Measurements from ENCODE around the gene PRKCD.
A peak's percentile ranks its signal among the peaks of the same experiment; 100 is the strongest.

The PRKCD gene

GRCh38 chr3:53171064-53171418 lies 10.0 kb downstream of the PRKCD start:
- TF ChIP-seq MYC (IDR thresholded peaks at IDR 0.05; ENCODE audit: low read depth, low read length) (no peak), POLR2A (IDR thresholded peaks at IDR 0.05; ENCODE audit: extremely low read depth, insufficient read length) (no peak), MAX (IDR thresholded peaks at IDR 0.05; ENCODE audit: low read depth, low read length) (no peak)
- peak overlapping the region; percentile 50 for H3K4me3 ChIP-seq (ENCODE audit: low read depth, low read length)

DNA sequence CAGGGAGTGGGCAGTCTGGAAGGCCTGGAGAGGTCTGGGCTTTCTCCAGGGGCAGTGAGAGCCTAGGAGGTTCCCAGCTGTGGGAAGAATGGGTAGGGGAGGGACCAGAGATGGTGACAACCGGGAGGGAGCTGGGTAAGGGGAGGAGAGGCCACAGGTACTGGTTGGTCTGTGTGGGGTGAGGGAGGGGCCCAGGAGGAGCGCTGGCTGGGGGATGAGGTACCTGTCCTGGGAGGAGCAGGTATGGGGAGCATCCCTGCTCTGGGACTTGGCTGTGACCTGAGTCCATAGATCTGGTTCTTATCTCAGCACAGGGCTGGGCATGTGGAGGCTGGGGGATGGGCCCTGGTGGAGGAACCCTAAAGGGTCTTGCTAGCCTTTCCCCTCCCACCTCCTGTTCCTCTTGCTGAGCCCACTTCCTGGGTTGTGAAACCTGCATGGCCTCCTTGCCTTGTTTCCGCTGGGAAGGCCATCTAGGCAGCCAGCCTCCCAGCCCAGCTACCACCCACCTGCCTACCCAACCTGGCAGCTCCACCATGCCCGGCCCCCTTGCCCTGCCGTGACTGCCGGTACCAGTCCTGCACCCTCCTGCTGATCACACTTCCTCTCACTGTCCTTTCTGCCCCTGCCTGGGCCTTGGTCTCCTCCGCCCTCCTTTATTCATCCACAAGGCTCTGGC lies 11.0 kb downstream of the PRKCD start:
- TF ChIP-seq POLR2A (IDR thresholded peaks at IDR 0.05; ENCODE audit: extremely low read depth, insufficient read length) (no peak), CTCF (IDR thresholded peaks at IDR 0.05; ENCODE audit: low read depth, low read length) (no peak), MAX (IDR thresholded peaks at IDR 0.05; ENCODE audit: low read depth, low read length) (peak; percentile 54; the same call in 1 of the 2 replicates), MYC (IDR thresholded peaks at IDR 0.05; ENCODE audit: low read depth, low read length) (peak; percentile 64)
- DNase-seq (ENCODE audit: low read depth), result peak; percentile 96
- H3K4me3 ChIP-seq (ENCODE audit: low read depth, low read length), result peak overlapping the region; percentile 50

More at GRCh38 chr3:53171064-53171418, 10.0 kb downstream of the PRKCD start:
- peak; percentile 37 for DNase-seq (ENCODE audit: low read depth)

- no peak for TF ChIP-seq CTCF (IDR thresholded peaks at IDR 0.05; ENCODE audit: low read depth, low read length)
- TF ChIP-seq POLR2A (IDR thresholded peaks at IDR 0.05; ENCODE audit: extremely low read depth, insufficient read length), result no peak
- no peak for TF ChIP-seq MAX (IDR thresholded peaks at IDR 0.05; ENCODE audit: low read depth, low read length)
- TF ChIP-seq MYC (IDR thresholded peaks at IDR 0.05; ENCODE audit: low read depth, low read length), result no peak
- no peak for DNase-seq (ENCODE audit: low read depth)
- no peak overlapping the region for H3K4me3 ChIP-seq (ENCODE audit: low read depth, low read length)
Observed at GRCh38 chr3:53173107-53173506, 12.1 kb downstream of the PRKCD start.

DNA sequence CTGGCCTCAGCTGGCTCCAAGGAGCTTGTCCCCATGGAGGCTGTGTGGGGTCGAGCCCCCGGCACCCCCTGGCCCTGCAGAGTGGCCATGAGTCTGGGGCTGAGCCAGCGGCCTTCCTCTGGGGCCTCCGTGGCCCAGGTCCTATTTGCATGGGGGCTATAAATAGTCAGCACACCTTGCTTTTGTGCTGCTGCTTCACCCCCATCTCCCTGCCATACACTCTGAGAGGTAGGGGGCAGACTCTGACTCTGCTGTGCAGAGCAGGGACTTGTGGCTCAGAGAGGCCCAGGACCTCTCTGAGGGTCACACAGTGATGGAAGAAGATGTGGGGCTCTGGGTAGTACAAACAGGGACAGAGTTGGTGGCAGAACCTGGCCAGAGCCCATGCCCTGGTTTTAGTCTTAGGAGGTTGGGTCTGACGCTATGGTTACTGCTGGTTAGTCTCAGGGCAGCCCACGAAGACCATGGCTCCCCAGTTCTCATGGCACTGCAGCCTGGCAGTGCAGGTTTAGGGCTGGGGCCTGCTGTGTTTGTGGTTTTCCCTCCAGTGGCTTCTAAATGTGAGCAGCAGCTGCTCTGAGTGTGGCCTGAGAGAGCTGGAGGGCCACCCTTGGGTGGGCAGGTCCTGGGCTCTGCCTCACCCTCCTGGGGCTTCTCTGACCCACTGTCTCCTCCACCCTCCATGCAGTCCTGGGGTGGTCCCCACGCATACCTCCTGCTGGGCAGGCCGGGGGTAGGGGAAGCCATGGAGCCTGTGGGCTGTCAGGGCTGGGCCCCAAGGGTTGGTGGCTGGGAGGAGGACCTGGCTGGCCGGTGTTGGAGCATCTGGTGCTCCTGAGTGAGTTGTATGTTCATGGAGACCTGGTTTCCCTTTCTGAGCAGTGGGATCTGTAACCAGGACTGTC lies 13.6 kb downstream of the PRKCD start:
- DNase-seq (ENCODE audit: low read depth), result peak; percentile 63
- H3K4me3 ChIP-seq (ENCODE audit: low read depth, low read length), result no peak overlapping the region
- TF ChIP-seq MAX (IDR thresholded peaks at IDR 0.05; ENCODE audit: low read depth, low read length) (no peak), MYC (IDR thresholded peaks at IDR 0.05; ENCODE audit: low read depth, low read length) (no peak), CTCF (IDR thresholded peaks at IDR 0.05; ENCODE audit: low read depth, low read length) (no peak), POLR2A (IDR thresholded peaks at IDR 0.05; ENCODE audit: extremely low read depth, insufficient read length) (no peak)

DNA sequence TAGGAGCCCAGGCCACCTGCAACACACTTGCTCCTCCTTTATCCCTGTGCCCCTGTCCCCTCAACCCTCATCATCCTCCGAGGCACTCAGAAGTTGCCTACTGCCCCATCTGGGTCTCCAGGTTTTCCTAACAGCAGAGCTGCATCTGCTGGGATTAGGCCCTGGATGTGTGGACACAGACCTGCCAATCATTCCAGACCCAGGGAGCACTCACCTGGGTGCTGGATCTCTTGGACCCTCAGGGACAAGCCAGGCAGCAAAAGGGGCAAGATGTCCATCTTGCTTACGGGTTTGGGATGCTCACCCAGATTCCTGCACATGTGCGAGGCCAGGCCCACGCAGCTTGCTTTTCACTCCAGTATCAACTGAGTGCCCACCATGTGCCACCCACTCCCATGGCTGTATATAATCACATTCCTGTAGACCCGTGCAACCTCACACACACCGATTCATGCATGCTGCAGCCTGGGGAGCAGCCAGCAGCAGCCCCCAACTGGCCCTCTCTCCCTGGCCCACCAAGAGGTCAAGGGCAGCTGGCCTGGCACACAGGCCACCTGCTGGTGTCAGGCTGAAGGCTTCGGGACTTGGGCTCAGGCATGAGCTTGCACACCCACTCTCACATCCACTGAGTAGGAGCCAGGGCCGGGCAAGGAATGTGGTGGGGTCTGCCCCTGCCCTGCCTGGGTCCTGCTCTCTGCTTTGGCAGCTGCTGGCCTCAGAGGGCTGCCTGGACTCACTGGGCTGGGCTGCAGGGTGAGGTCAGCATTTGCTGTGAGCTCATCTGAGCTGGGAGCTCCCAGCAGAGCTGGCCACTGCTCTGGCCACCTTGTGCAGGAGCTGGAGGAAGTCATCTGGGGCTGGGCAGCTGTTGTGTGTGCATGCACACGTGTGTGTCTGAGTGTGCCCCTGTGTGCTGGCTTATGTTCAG lies 14.9 kb downstream of the PRKCD start:
- TF ChIP-seq CTCF (IDR thresholded peaks at IDR 0.05; ENCODE audit: low read depth, low read length) (no peak), MYC (IDR thresholded peaks at IDR 0.05; ENCODE audit: low read depth, low read length) (no peak)
- no peak overlapping the region for H3K4me3 ChIP-seq (ENCODE audit: low read depth, low read length)
- DNase-seq (ENCODE audit: low read depth), result no peak

Measured in NB4 (cell line).